HG03354 (cell line): ENCODE measurements around the gene SRPK3.
"Not testable (repeated sequence)": the region's sequence is repeated elsewhere in the genome, so short reads cannot be mapped to it uniquely, and the experiment has no call there.

Experiments
- ATAC-seq: cut with Tn5 transposase; IDR thresholded peaks from one replicate; pipeline ENCODE4 v1.9.1; 2021; ENCODE audit warnings: mild to moderate bottlenecking; ENCODE audit not compliant: unreplicated experiment, poor library complexity, severe bottlenecking

Gene SRPK3

GRCh38 chrX:153803211-153804099, 22.6 kb downstream of the SRPK3 start:
- no peak for ATAC-seq

GRCh38 chrX:153804100-153804595, 23.3 kb downstream of the SRPK3 start:
- ATAC-seq: no peak

GRCh38 chrX:153804621-153805020, 23.8 kb downstream of the SRPK3 start:
- ATAC-seq: no peak

- ATAC-seq: no peak
Measured at GRCh38 chrX:153805436-153805835, 24.6 kb downstream of the SRPK3 start.

- no peak for ATAC-seq
Measured at GRCh38 chrX:153806999-153807575, 26.2 kb downstream of the SRPK3 start.

GRCh38 chrX:153807976-153808375, 27.1 kb downstream of the SRPK3 start:
- no peak for ATAC-seq

- ATAC-seq: no peak
Measured at GRCh38 chrX:153812220-153812619, 31.4 kb downstream of the SRPK3 start.

- no peak for ATAC-seq
Measured at GRCh38 chrX:153813161-153813560, 32.3 kb downstream of the SRPK3 start.

- ATAC-seq: no peak
Measured at GRCh38 chrX:153814591-153815315, 33.9 kb downstream of the SRPK3 start.

- no peak for ATAC-seq
Measured at GRCh38 chrX:153816831-153817690, 36.2 kb downstream of the SRPK3 start.

GRCh38 chrX:153818064-153818463, 37.2 kb downstream of the SRPK3 start:
- ATAC-seq: not testable (repeated sequence)

- no peak for ATAC-seq
Measured at GRCh38 chrX:153818571-153819383, 37.9 kb downstream of the SRPK3 start.

- ATAC-seq: no peak
Measured at GRCh38 chrX:153819384-153820040, 38.7 kb downstream of the SRPK3 start.

- ATAC-seq: no peak
Measured at GRCh38 chrX:153820601-153821000, 39.8 kb downstream of the SRPK3 start.

- no peak for ATAC-seq
Measured at GRCh38 chrX:153821066-153821465, 40.2 kb downstream of the SRPK3 start.

- ATAC-seq: no peak
Measured at GRCh38 chrX:153824348-153824747, 43.5 kb downstream of the SRPK3 start.

GRCh38 chrX:153825042-153825441, 44.2 kb downstream of the SRPK3 start:
- no peak for ATAC-seq

- ATAC-seq: no peak
Measured at GRCh38 chrX:153827016-153827415, 46.2 kb downstream of the SRPK3 start.
